ENCODE measurements around the gene PDE3A. TPM values are rescaled to one million over a fixed set of nuclear protein-coding genes. Genes with fewer than 3 reads are reported as not detected.

Gene PDE3A
- total RNA-seq, 1 experiment from 2014 or later: 0.12 TPM

DNA sequence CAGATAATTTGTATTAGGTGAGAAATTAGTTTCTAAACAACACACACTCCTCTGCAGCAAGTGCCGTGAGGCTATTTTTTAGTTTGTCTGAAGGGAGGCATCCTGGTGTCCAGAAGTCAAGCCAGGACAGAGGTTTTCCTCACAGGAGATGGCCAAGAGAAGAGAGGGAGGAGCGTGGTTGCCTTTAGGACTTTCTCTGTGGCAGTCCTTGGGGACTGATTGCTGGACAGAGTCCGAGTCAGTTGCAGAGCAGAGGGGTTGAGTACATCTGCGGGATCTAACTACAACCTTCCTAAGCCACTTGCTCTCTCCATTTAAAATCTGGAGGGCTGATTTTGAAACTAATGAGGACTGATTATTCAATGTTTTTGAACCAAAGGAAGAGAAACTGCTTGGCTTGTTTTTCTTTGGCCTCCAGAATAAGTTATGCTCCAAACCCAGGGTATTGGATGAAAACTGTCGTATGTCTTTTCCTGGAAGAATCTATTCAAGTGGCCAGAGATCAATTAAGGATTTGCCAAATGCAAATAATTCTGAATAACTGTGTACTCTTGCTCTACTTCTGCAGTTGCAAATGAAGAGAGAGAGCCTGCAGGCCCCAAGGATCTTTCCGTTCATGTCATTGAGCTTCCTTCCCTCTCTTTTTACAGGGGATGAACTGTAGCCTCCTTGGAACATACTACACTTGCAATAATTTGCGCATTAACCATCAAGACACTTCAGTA lies 328.0 kb downstream of the PDE3A start (continued):
- TF ChIP-seq, protein P1, sequence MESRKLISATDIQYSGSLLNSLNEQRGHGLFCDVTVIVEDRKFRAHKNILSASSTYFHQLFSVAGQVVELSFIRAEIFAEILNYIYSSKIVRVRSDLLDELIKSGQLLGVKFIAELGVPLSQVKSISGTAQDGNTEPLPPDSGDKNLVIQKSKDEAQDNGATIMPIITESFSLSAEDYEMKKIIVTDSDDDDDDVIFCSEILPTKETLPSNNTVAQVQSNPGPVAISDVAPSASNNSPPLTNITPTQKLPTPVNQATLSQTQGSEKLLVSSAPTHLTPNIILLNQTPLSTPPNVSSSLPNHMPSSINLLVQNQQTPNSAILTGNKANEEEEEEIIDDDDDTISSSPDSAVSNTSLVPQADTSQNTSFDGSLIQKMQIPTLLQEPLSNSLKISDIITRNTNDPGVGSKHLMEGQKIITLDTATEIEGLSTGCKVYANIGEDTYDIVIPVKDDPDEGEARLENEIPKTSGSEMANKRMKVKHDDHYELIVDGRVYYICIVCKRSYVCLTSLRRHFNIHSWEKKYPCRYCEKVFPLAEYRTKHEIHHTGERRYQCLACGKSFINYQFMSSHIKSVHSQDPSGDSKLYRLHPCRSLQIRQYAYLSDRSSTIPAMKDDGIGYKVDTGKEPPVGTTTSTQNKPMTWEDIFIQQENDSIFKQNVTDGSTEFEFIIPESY (IDR thresholded peaks at IDR 0.05; ENCODE audit: extremely low read depth, insufficient replicate concordance, low read length): no peak
- TF ChIP-seq POLR2AphosphoS5 (IDR thresholded peaks at IDR 0.05; ENCODE audit: low read depth, low read length) (no peak), ZFX (IDR thresholded peaks at IDR 0.05) (no peak), SIN3A (IDR thresholded peaks at IDR 0.05; ENCODE audit: low read depth) (no peak), SRF (IDR thresholded peaks at IDR 0.05; ENCODE audit: low read depth) (no peak), EZH2phosphoT487 (IDR thresholded peaks at IDR 0.05; ENCODE audit: borderline replicate concordance) (no peak), RAD21 (IDR thresholded peaks at IDR 0.05; ENCODE audit: low read depth) (no peak), POLR2A (IDR thresholded peaks at IDR 0.05; ENCODE audit: borderline replicate concordance, extremely low read depth, insufficient read depth, insufficient read length) (no peak)
- TF ChIP-seq, protein P2, sequence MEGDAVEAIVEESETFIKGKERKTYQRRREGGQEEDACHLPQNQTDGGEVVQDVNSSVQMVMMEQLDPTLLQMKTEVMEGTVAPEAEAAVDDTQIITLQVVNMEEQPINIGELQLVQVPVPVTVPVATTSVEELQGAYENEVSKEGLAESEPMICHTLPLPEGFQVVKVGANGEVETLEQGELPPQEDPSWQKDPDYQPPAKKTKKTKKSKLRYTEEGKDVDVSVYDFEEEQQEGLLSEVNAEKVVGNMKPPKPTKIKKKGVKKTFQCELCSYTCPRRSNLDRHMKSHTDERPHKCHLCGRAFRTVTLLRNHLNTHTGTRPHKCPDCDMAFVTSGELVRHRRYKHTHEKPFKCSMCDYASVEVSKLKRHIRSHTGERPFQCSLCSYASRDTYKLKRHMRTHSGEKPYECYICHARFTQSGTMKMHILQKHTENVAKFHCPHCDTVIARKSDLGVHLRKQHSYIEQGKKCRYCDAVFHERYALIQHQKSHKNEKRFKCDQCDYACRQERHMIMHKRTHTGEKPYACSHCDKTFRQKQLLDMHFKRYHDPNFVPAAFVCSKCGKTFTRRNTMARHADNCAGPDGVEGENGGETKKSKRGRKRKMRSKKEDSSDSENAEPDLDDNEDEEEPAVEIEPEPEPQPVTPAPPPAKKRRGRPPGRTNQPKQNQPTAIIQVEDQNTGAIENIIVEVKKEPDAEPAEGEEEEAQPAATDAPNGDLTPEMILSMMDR (IDR thresholded peaks at IDR 0.05 in 2 of 3, conservative IDR thresholded peaks at IDR 0.05 in 1 of 3; ENCODE audit: borderline replicate concordance in 1 of 3, insufficient read depth in 1 of 3, low read depth in 2 of 3, low read length in 2 of 3): no peak
- TF ChIP-seq, protein P3, sequence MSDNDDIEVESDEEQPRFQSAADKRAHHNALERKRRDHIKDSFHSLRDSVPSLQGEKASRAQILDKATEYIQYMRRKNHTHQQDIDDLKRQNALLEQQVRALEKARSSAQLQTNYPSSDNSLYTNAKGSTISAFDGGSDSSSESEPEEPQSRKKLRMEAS (IDR thresholded peaks at IDR 0.05): no peak

DNA sequence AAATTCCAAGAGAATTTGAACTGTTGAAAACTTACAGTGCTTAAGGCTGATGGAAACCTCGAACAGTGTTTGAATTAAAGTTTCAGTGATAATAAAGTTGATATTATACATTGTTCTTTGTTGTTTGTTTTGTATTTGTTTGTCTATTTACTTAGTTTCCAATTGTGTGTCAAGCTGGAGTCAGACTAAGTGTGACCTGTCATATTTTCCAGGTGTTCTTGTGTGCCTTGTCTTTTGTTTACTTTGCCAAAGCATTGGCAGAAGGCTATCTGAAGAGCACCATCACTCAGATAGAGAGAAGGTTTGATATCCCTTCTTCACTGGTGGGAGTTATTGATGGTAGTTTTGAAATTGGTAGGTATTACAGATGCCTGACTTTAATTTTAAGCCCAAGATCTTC lies 332.8 kb downstream of the PDE3A start:
- DNase-seq (ENCODE audit: low read depth, low spot score): no peak
- CTCF ChIA-PET: no interaction called here
- Histone ChIP-seq H3K4me3 (replicated peaks in 1 of 2; ENCODE audit: low read depth in 1 of 2, low read length in 2 of 2) (no peak overlapping the region), H3K4me1 (ENCODE audit: control insufficient read depth in 1 of 2, insufficient read depth in 2 of 2, low read length in 2 of 2) (no peaks in the 10 kb centered on the region), H3K4me2 (ENCODE audit: low read length) (no peak overlapping the region), H3K79me2 (ENCODE audit: insufficient read depth, low read length) (no peaks in the 10 kb centered on the region), H3K9ac (ENCODE audit: low read length) (no peak overlapping the region), H3K9me2 (ENCODE audit: insufficient read depth) (no peaks in the 10 kb centered on the region), H3K9me3 (ENCODE audit: control insufficient read depth in 1 of 2, insufficient read depth in 1 of 2, low read depth in 1 of 2, low read length in 2 of 2) (no peaks in the 10 kb centered on the region), H3K27me3 (ENCODE audit: insufficient read depth, low read length) (no peaks in the 10 kb centered on the region), H3K27ac (ENCODE audit: low read depth, low read length) (no peak overlapping the region), H2AFZ (ENCODE audit: low read depth, low read length, poor library complexity, severe bottlenecking) (no peak overlapping the region), H4K20me1 (ENCODE audit: insufficient read depth) (no peaks in the 10 kb centered on the region), H3K36me3 (ENCODE audit: control insufficient read depth in 1 of 2, insufficient read depth in 2 of 2, low read length in 2 of 2) (no peaks in the 10 kb centered on the region)
- ATAC-seq: no peak
- POLR2A ChIA-PET: no interaction called here
- BruUV-seq (replicated peaks): no TSS peak
- TF ChIP-seq SRF (IDR thresholded peaks at IDR 0.05; ENCODE audit: low read depth) (no peak), CBX3 (IDR thresholded peaks at IDR 0.05; ENCODE audit: low read depth) (no peak)
- RAD21 ChIA-PET (ENCODE audit: low non-redundant PET in 1 of 2, low total read pairs in 2 of 2, uncharacterized antibody in 2 of 2, unreplicated experiment in 2 of 2): no interaction called here
- intact Hi-C loops (cut with micrococcal nuclease): no loop called here

Data from HCT116 (cell line).